GM18520 (cell line): ENCODE results near the gene ANTXR1.

ENCODE experiments used
- ATAC-seq: cut with Tn5 transposase; IDR thresholded peaks from one replicate; pipeline ENCODE4 v1.9.1; 2021; ENCODE audit not compliant: unreplicated experiment

ANTXR1 gene

GRCh38 chr2:69131983-69132675 is 119.2 kb downstream of the ANTXR1 start:
- ATAC-seq = no peak

- no peak for ATAC-seq
Measured at GRCh38 chr2:69132960-69133590, 120.1 kb downstream of the ANTXR1 start.

GRCh38 chr2:69133898-69134297 is 120.9 kb downstream of the ANTXR1 start:
- no peak for ATAC-seq

- ATAC-seq = no peak
Measured at GRCh38 chr2:69134306-69134945, 121.4 kb downstream of the ANTXR1 start.

- ATAC-seq = no peak
Measured at GRCh38 chr2:69138247-69138772, 125.3 kb downstream of the ANTXR1 start.

GRCh38 chr2:69138793-69139459 is 125.9 kb downstream of the ANTXR1 start:
- ATAC-seq = no peak

- ATAC-seq = no peak
Measured at GRCh38 chr2:69139778-69140670, 127.0 kb downstream of the ANTXR1 start.

GRCh38 chr2:69141061-69141460 is 128.1 kb downstream of the ANTXR1 start:
- ATAC-seq = no peak

GRCh38 chr2:69143748-69144360 is 130.9 kb downstream of the ANTXR1 start:
- ATAC-seq = no peak

GRCh38 chr2:69145204-69145603 is 132.2 kb downstream of the ANTXR1 start:
- no peak for ATAC-seq

GRCh38 chr2:69147841-69148533 is 135.0 kb downstream of the ANTXR1 start:
- ATAC-seq = no peak

- no peak for ATAC-seq
Measured at GRCh38 chr2:69149631-69150215, 136.7 kb downstream of the ANTXR1 start.

GRCh38 chr2:69151931-69152330 is 139.0 kb downstream of the ANTXR1 start:
- ATAC-seq = no peak

- no peak for ATAC-seq
Measured at GRCh38 chr2:69152847-69153583, 140.0 kb downstream of the ANTXR1 start.

- ATAC-seq = no peak
Measured at GRCh38 chr2:69154106-69154505, 141.1 kb downstream of the ANTXR1 start.

- ATAC-seq = no peak
Measured at GRCh38 chr2:69156624-69157023, 143.6 kb downstream of the ANTXR1 start.

- no peak for ATAC-seq
Measured at GRCh38 chr2:69157441-69157840, 144.5 kb downstream of the ANTXR1 start.

GRCh38 chr2:69159986-69160385 is 147.0 kb downstream of the ANTXR1 start:
- ATAC-seq = no peak
